HG02798 (cell line): Measurements from ENCODE around the gene MARCKSL1.
"Not testable (repeated sequence)": the region's sequence is repeated elsewhere in the genome, so short reads cannot be mapped to it uniquely, and the experiment has no call there.

Experiments used
- ATAC-seq: cut with Tn5 transposase; IDR thresholded peaks from one replicate; pipeline ENCODE4 v1.9.1; 2021; ENCODE audit warnings: mild to moderate bottlenecking; ENCODE audit not compliant: unreplicated experiment, poor library complexity

Gene MARCKSL1

GRCh38 chr1:32335790-32336590, at the start of gene MARCKSL1:
MARCKSL1 (minus strand) TSS chr1:32336233; CDS start chr1:32336033, 200 bp downstream.
- peak; percentile 54 for ATAC-seq

GRCh38 chr1:32380057-32380456, 44.0 kb upstream of the MARCKSL1 start:
- no peak for ATAC-seq

DNA sequence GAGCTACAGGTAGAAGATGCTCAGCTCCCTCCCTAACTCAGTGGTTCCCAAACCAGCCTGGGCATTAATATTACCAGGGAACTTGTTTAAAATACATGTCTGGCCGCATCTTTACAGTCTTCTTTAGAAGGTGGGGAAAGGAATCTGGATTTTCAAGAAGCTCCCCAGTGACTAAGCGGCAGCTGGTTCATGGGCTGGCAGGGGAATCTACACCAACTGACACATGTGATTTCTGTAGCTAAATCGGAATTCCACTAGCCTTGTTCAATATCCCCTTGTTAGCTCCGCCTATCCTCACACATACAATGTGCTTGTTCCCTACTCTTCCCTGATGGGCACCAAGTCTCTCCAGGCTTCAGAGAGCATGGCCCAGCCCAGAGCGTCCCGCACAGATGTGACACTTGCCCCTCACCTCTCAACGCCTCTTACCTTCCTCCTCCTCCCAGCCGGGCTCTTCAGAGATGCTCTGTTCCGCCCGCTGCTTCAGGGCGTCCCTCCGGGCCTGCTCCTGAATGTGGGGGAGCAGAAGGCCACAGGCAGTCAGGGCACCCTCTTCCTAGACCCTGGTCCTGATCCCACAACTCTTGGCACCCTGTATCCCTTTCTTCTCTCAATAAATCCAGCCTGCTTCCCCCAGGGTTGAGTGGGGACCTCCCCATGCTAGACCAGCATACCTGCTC, 41.6 kb upstream of the MARCKSL1 start:
- no peak for ATAC-seq

DNA sequence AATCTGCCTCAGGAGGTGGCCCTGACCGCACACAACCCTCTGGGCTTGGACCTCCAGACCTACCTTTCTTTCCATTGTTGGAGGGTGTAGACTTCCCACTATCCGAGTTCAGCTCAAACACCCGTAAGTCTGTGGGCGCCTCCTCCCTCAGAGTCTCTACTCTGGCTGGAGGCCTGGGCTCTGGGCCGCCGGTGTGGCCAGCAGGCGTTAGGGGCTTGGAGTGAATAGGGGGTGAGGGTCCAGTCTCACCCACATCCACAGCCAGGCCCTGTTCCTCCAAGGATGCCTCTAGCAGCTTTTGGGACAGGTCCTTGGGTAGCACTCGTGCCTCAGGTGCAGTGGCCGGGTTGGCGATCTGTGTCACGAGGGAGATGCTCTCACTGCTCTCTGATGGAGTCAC, 40.2 kb upstream of the MARCKSL1 start:
- no peak for ATAC-seq

DNA sequence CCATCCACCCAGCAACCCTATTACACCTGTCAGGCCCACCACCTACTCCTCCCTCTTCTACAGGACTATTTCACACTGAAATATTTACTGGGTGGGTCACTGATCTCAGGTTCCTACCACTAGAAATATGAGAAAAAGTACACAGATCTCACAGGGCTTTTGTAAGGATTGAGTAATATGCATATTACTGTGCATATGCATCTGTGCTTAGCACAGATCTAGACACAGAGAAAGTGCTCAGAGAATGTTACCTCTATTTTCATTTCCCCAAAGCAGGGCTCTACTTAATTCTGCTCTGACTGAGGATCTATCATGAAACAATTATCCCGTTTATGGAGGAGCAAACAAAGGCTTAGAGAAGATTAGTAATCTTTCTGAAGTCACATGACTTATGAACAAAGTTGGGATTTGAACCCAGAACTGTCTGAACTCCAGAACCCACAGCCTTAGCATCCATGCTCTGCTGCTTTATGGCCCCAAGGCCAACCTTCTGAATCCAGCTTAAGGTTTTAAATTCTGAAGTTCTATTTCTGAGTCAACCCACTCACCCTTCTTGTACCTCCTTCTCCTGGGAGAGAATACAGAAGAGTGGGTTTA, 38.1 kb upstream of the MARCKSL1 start:
- ATAC-seq: no peak

GRCh38 chr1:32372149-32372756, 36.2 kb upstream of the MARCKSL1 start:
- ATAC-seq: no peak

DNA sequence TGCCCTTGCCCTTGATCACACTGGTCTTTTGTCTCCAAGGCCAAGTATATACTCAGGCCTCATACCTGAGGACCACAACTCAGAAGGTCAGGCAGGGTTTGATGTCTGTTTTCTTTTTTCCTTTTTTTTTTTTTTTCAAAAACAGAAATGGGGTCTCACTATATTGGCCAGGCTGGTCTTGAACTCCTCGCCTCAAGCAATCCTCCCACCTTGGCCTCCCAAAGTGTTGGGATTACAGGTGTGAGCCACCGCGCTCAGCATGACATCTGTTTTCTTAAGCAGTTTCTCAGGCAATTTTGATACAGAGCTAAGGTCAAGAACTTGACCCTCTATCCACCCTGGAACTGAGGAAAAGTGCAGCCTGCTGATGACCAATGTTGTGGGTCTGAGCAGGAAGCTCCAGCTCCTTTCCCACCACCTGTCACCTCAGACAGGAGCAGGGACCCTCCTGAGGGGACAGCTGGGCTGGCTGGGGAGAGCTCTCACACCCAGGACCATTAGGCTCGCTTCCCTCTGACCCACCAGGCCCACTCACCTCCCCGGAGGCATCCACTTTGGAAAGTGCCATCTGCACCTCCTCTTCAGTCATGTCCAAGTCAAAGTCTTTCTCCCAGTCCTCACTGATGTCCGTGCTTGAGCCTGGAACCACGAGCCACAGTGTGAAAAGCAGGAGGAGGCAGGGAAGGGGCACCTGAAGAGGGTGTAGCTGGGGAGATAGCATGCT, 32.0 kb upstream of the MARCKSL1 start:
- ATAC-seq: no peak

DNA sequence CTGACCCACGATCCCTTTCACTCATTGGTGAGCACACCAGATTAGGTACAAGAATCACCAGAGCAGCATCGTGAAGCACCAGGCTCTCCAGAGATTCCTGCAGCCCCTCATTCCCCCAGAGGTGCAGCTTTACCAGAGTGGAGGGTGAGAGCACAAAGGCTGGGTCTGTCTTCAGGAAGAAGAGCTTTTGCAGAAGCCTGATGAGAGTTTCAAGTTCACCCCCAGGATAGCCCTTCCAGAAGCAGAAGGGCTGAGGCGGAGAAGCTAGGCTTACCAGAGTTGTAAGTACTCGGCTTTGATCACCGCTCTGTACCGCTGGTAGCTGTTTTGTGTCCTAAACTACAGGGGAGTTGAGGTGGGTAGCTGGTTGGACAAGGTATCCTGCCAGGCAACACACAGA, 29.4 kb upstream of the MARCKSL1 start:
- ATAC-seq: no peak

GRCh38 chr1:32364836-32365235, 28.8 kb upstream of the MARCKSL1 start:
- ATAC-seq: no peak

DNA sequence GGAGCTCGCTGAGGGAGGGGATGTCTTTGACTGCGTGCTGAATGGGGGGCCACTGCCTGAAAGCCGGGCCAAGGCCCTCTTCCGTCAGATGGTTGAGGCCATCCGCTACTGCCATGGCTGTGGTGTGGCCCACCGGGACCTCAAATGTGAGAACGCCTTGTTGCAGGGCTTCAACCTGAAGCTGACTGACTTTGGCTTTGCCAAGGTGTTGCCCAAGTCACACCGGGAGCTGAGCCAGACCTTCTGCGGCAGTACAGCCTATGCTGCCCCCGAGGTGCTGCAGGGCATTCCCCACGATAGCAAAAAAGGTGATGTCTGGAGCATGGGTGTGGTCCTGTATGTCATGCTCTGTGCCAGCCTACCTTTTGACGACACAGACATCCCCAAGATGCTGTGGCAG, 27.7 kb upstream of the MARCKSL1 start:
- no peak for ATAC-seq

DNA sequence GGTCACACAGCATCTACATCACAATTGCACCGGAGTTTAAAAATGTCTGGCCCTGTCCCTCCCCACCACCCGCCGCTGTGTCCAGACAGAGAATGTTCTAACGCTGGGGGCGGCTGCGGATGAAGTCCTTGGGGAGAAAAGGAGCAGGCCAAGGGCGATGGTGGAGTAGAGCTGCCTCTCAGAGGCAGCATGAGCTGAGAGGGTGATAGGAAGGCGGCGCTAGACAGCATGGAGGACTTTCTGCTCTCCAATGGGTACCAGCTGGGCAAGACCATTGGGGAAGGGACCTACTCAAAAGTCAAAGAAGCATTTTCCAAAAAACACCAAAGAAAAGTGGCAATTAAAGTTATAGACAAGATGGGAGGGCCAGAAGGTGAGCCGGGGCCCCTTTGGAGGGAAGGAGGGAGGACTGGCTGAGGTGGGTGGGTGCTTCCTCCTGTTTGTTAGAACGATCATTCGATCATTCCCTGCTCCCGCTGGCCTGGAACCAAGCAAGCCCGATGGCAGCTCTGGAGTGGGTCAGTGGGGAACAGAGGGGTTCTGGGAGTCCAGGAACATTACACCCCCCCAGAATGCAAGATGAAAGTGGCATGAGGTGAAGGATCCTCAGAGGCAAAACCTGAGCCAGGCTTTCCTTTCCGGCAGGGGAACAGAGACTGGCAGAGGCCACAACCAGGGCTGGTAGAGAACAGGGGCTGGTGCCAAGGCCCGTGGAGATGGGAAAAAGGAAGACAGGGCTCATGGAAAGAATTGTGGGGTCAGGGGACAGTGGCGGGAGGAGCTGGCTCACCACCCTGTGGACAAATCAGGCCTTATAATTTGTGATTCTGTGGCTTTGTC, 26.7 kb upstream of the MARCKSL1 start, which contains the start of the genes FAM229A and TSSK3:
TSS of gene FAM229A (minus strand) at position 12 of the 840 bp plus-strand sequence. CDS start 394 bp downstream, outside the sequence.
TSS of gene TSSK3 (plus strand) at position 66 of the 840 bp plus-strand sequence. CDS start at position 229, 163 bp downstream.
- ATAC-seq: no peak

GRCh38 chr1:32361674-32362473, 25.8 kb upstream of the MARCKSL1 start:
- no peak for ATAC-seq

DNA sequence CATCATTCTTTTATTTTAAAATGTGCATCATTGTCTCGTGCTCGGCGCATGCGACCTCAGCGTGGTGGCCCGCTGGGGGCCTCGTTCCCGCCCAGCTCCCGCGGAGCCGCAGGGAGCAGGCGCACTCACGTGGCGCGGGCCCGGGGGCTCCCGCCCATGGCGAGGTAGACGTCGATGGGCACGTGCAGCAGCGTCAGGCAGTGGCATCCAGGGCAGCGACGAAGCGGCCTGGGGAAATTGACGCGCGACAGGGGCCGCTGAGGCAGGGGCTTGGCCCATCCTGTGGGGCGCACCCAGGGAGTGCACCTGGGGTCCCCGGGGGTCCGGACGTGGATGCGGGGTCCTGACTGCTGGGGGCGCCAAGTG, 25.3 kb upstream of the MARCKSL1 start:
- ATAC-seq: no peak

DNA sequence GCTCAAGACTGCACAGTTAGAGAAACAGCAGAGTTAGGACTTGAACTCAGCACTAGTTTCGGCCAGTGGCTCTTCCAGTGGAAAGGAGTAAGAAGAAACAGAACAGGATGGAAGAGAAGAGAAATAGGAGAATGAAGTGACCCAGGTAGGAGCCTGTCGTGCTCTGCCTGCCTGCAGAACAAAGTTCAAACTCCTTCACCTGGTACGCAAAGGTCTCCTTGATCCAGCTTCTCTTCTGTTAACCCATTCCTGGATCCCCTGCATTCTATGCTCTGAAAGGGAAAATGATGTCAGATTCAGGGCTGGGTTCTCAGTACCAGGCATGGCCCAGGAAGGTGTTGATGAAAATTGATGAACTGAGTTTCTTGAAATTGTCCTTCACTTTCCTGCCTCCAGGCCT, 22.4 kb upstream of the MARCKSL1 start:
- no peak for ATAC-seq

GRCh38 chr1:32357614-32358013, 21.6 kb upstream of the MARCKSL1 start:
- ATAC-seq: no peak

- ATAC-seq: no peak
These were observed 20.4 kb upstream of the MARCKSL1 start for GRCh38 chr1:32356478-32356877.

GRCh38 chr1:32355778-32356177, 19.7 kb upstream of the MARCKSL1 start:
- not testable (repeated sequence) for ATAC-seq

GRCh38 chr1:32353886-32354570, 18.0 kb upstream of the MARCKSL1 start:
- ATAC-seq: no peak
